ENCODE data around the gene TTC39C.

DNA sequence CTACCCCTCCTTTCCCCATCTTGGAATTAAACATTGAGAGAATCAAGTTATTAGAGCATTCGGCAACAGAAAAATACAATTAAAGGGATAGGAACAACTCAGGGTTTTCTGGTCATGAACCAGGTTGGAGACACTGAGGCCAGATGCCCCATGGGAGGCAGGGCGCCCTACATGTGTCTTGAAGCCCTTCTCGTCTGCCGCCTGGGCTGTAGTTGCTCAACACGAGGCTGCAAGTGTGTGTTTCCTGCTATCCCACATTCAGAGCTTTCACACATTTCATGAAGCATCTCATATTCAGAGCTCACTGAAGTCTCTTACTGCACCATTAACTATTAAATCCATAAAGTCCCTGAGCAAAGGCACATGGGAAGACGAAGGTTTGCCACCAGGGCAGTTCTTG, 28.8 kb downstream of the TTC39C start:
- TF ChIP-seq, protein P1, sequence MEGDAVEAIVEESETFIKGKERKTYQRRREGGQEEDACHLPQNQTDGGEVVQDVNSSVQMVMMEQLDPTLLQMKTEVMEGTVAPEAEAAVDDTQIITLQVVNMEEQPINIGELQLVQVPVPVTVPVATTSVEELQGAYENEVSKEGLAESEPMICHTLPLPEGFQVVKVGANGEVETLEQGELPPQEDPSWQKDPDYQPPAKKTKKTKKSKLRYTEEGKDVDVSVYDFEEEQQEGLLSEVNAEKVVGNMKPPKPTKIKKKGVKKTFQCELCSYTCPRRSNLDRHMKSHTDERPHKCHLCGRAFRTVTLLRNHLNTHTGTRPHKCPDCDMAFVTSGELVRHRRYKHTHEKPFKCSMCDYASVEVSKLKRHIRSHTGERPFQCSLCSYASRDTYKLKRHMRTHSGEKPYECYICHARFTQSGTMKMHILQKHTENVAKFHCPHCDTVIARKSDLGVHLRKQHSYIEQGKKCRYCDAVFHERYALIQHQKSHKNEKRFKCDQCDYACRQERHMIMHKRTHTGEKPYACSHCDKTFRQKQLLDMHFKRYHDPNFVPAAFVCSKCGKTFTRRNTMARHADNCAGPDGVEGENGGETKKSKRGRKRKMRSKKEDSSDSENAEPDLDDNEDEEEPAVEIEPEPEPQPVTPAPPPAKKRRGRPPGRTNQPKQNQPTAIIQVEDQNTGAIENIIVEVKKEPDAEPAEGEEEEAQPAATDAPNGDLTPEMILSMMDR (IDR thresholded peaks at IDR 0.05; ENCODE audit: low read depth, low read length) = no peak
- TF ChIP-seq EZH2phosphoT487 (IDR thresholded peaks at IDR 0.05; ENCODE audit: low read depth) = no peak
